Measurements from ENCODE around the gene TMEM129.

The TMEM129 gene

DNA sequence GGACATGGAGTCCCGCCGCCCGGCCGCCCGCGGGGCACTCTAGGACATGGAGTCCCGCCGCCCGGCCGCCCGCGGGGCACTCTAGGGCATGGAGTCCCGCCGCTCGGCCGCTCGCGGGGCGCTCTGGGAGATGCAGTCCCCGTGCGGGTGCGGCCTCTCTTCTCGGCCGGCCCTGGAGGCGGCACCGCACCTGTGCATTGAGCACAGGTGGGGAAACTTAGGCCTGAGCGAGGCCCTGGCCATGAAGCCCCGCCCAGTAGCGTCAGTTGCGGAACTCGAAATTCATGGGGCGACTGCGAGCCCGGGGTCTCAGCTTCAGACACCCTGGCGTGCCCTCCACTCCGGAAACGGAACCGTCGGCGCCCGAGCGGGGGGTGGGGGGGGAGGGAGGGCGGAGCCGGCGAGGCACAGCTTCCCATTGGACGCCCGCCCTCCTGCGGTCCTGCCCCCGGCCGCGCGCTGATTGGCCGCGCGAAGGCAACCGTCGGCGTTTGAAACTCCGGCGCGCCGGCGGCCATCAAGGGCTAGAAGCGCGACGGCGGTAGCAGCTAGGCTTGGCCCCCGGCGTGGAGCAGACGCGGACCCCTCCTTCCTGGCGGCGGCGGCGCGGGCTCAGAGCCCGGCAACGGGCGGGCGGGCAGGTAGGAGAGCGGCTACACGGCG lies at the start of gene TMEM129, which contains the start of gene TACC3:
Gene TMEM129 (minus strand): TSS at position 321 of the 663 bp plus-strand sequence. CDS start 486 bp downstream, outside the sequence.
Gene TACC3 (plus strand): TSS at position 519 of the 663 bp plus-strand sequence. CDS start 1,901 bp downstream, outside the sequence.
- DNase-seq, result peak; percentile 74

DNA sequence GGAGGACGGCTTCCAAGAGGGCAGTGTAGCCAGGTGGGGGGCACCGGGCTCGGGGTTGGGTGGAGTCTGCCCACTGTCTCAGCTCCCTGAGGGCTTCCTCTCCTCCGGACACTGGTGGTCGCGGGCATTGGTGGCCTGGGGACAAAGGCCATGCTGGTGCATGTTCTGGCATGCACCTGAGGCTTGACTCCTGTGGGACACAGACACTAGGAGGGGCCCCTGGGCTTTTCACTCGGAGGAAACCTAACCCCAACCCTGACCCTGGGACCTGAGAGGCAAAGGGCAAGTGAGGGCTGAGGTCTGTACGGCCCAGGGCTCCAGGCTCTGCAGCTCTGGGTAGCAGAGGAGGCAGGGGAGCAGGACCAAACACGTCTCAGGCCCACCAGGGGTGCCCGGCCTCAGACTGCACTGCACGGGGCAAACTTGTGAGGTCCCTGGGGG lies 49.7 kb upstream of the TMEM129 start:
- DNase-seq, result no peak

DNA sequence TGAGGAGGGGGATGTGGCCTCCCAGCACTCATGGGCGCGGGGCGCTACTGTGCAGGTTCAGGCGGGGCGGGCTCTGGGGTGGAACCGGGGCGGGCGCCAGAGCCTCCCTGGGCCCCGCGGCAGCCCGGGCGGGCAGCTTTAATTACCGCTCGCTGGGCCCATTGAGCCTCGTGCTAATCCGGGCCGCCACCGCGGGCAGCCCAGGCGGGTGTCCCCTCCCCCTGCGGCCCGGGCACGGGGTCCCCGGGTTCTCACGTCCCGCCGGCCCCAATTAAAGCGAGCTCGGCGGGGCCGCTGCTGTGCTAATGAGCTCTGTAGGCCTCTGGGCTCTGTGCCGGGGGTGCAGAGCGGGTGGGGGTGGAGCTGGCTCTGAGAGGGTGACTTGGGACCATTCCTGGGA lies 49.1 kb upstream of the TMEM129 start:
- DNase-seq, result no peak

GRCh38 chr4:1769692-1770091 lies 48.6 kb upstream of the TMEM129 start:
- no peak for DNase-seq

GRCh38 chr4:1768367-1769034 lies 47.4 kb upstream of the TMEM129 start:
- DNase-seq, result no peak

DNA sequence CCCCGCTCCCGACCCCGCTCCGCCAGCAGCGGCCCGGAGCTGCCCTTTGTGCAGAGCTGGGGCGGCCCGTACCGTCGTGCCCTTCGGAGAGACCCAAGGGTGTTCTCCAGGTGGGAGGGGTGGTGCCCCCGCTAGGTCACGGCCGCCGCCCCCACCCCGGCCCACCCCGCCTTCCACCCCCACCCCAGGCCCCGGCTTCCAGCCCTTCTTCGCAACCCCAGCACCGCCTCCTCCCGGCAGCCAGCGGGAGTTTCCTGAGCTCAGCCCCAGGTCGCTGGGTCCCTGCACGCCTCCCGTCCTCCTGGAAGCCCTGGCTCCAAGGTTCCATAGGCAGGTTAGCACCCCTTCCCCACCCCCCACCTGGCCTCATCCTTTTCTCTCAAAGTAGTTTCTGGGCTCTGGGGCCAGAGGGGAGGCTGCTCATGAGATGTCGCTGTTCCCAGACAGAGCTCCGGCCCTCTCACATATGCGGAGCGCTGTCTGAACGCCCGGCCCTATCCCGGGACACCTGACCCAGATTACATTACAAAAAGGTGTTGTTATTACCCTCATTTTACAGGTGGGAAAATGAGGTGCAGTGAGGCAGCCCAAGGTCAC lies 46.7 kb upstream of the TMEM129 start:
- no peak for DNase-seq

DNA sequence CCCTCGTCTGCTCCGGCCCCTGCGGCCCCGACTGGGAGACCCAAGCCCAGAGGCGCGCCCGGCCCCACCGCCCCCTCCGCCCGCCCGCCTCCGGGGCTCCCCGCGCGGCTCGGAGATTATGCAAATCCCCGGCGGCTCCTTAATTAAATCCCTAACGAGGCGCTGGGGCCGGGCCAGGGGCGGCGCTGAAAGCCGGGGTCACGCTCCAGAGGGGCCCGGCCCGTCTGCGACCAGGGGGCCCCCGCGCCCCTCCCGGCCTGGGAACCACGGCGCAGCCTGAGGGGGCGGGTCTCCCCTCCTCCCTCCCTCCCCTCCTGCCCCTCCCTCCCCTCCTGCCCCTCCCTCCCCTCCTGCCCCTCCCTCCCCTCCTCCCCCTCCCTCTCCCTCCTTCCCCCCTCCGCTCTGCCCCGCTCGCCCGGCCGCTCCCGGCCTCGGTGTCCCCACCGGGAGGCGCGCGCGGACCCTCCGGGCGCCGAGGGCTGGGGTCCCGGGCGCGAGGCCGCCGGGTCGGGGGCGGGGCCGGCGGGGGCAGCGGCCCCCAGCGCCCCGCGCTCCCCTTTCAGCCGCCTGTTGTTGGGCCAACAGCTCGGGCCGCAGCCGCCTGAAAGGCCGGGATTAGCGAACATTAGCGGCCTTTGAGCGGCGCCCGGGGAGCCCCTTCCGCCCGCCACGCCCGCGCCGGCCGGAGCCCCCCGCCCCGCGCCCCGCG lies 46.1 kb upstream of the TMEM129 start:
- no peak for DNase-seq

DNA sequence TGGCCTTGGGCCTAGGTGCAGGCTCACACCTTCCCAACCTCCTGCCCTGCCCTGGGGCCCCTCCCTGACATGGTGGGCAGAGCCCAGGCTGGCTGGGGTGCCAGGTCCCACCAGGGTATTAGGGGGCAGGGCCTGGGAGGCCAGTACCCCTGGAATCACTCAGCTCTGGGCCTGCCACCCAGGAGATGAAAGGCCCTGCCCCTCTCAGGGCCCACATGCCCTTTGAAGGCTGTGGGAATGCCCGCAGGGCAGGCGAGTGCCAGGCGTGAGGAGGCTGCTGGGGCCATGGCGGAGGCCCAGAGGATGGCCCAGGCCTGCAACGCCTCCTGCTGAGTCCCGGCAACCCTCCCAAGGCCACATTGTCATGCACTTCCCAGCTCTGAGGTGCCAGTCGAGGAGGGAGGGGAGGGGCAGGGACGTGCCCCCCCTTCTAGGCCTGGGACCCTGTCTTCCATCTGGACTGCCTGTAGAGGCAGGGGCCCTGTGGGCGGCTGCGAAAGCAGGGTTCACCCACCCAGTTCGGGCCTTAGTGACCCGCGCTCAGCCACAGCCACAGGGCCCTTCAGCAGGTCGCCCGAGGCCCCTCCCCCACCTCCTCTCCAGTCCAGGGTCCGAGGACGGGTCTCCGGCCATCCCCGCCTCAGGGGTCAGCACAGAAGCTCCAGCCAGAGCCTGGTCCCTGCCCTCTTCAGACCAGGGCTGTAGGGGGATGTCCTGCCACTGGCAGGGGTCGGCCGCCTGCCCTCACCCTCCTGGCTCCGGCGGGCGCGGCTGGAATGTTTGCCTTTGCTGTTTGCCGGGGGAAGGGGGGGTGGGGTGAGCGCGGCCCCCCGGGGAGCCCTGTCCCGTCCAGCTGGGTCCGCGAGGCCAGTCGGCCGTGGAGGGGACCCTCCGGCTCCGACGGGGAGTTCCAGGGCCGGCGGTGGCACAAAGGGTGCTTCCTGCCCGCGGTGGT lies 45.3 kb upstream of the TMEM129 start:
- no peak for DNase-seq

- DNase-seq, result no peak
These were observed 44.4 kb upstream of the TMEM129 start for GRCh38 chr4:1765409-1766072.

- no peak for DNase-seq
These were observed 43.5 kb upstream of the TMEM129 start for GRCh38 chr4:1764670-1765069.

GRCh38 chr4:1763550-1764080 lies 42.5 kb upstream of the TMEM129 start:
- no peak for DNase-seq

DNA sequence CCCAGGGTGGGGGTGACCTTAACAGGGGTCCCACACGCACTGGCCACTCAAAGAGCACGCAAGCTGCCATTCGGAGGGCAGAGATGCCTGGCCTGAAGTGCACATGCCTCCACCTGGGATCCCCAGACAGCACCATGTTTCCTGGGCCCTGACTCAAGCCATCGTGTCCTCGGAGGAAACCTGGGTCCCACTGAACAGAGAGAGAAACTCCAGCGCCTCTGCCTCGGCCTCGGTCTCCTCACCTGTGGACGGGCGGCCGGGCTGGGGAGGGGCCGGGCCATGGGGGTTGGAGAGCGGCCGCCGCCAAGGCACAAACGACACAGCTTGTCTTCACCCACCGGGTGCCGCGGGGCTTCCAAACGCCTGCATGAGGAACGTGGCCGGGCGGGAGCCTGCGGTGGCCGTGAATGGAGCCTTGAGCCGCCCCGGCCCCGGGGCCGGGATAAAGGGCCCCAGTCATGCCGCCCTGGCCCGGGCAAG lies 42.0 kb upstream of the TMEM129 start:
- DNase-seq, result no peak

DNA sequence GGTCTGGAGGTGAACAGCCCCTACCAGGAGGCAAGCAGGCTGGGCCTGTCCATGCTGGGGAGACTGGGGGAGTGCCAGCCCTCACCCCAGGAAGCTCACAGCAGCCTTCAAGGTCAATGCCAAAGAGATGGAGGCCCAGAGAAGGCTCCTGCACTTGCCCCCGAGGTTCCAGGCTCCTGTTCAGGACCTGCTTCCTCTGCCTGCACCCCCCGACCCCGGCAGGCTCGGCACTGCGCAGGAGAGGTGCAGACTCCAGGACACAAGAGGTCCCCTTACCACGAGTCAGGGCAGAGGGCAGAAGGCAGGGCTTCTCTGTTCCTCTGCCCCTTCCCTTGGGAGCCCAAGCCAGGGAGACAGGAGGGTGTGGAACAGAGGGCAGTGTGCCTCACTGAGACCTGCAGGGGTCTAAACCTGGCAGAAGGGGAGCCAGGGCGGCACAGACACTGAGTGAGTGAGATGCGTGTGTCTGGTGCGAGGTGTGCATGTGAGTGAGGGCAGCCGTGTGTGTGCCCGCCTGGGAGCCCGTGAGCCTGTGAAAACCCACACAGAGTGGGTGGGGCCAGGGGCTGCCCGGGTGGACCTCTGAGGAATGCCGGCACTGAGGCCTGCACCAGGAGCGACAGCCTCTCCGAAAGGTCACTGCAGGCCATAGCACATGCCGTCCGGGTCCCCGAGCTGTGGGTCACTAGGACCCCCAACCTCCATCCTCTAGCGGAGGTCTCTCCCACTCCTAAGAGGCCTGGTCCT lies 41.3 kb upstream of the TMEM129 start:
- DNase-seq, result no peak

- DNase-seq, result no peak
These were observed 40.1 kb upstream of the TMEM129 start for GRCh38 chr4:1761130-1761689.

GRCh38 chr4:1760521-1761071 lies 39.5 kb upstream of the TMEM129 start:
- no peak for DNase-seq

DNA sequence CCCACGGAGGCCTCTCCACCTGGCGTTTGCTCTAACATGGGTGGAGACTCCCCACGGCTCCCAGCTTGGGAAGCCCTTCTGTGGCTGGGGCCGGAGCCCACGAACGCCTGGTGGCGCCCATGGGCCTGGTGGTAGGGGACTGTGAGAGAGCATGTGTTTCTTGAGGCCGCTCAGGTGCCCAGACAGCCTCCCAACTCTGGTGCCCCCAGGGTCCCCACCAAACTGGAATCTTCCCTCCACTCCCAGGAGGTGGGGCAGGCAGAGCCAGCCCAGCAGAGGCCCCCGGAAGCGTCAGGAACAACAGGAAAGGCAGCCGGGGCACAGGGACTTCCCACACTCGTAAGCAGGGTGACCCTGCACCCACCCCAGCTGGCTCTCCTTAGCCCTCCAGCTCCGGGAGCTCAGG lies 38.7 kb upstream of the TMEM129 start:
- DNase-seq, result no peak

DNA sequence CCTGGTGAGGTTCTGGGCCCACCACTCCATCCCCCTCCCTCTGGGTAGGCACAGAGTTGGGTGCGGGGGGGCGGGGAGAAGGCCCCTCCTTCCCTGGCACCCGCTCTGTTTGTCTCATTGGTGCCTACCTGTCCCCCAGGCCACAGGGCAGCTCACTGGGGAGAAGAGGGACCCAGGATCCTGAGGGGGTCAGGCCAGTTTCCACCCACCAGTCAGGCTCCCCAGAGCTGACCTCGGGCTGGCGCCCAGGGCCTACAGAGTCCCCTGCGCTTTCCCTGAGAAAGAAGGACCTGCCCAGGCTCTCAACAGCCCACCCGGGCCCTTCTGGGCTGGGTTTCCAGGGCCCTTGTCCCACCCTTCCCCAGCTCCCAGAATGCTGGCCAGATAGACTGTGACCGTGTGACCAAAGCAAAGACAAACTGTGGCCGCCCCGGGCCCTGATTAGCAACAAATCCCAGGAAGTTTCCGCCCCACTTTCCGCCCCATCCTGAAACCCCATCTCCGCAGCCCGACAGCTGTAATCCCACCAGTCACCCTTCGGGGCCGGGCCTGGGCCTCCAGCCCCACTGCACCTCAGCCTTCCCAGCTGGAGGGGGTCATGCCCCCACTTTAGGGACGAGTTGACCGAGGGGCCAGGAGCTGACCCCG lies 38.2 kb upstream of the TMEM129 start:
- no peak for DNase-seq

- no peak for DNase-seq
These were observed 37.4 kb upstream of the TMEM129 start for GRCh38 chr4:1758306-1759121.
